Fibroblast of lung (primary cell): Measurements from ENCODE around the gene FADS2. TPM values are rescaled to one million over a fixed set of nuclear protein-coding genes. Genes with fewer than 3 reads are reported as not detected.

ENCODE experiments used
- DNase-seq, 2 donors: peaks; one replicate each; pipeline versions ENCODE4 v3.0.0 to v3.0.0-alpha.2; 2010; ENCODE audit warnings: low read depth in 2 of 2
- H2AFZ ChIP-seq: 2 replicates; pipeline ENCODE4 v1.5.1; 2012; ENCODE audit warnings: low read length, control low read depth, inconsistent platforms
- H3K27ac ChIP-seq: 2 replicates; pipeline ENCODE4 v1.5.1; 2011; ENCODE audit warnings: low read length, control low read depth; ENCODE audit not compliant: insufficient read depth
- H3K27me3 ChIP-seq: 2 replicates; pipeline ENCODE4 v1.5.1; 2011; ENCODE audit warnings: mild to moderate bottlenecking, low read length; ENCODE audit not compliant: control insufficient read depth, insufficient read depth
- H3K36me3 ChIP-seq: 2 replicates; pipeline ENCODE4 v1.5.1; 2011; ENCODE audit warnings: low read length; ENCODE audit not compliant: control insufficient read depth, insufficient read depth
- H3K4me1 ChIP-seq: 2 replicates; pipeline ENCODE4 v1.5.1; 2011; ENCODE audit warnings: low read length; ENCODE audit not compliant: control insufficient read depth, insufficient read depth; ENCODE audit errors: extremely low read depth
- H3K4me2 ChIP-seq: 2 replicates; pipeline ENCODE4 v1.5.1; 2011; ENCODE audit warnings: low read length, control low read depth; ENCODE audit not compliant: insufficient read depth; ENCODE audit errors: extremely low read depth
- H3K4me3 ChIP-seq, 4 experiments: fragments of 200-600 bp in 1 of 4; sonication (generic) in 1 of 4; replicated peaks in 1 of 4; 2 replicates each; pipeline ENCODE4 v1.5.1; 2011 to 2016; ENCODE audit warnings: low read length in 4 of 4, low read depth in 3 of 4, mild to moderate bottlenecking in 3 of 4, control low read depth in 2 of 4, inconsistent platforms in 1 of 4, mixed read lengths in 1 of 4; ENCODE audit not compliant: insufficient read depth in 1 of 4; ENCODE audit errors: control extremely low read depth in 1 of 4
- H3K79me2 ChIP-seq: 2 replicates; pipeline ENCODE4 v1.5.1; 2012; ENCODE audit warnings: mild to moderate bottlenecking, low read length, inconsistent platforms; ENCODE audit not compliant: control insufficient read depth, insufficient read depth
- H3K9ac ChIP-seq: 2 replicates; pipeline ENCODE4 v1.5.1; 2011; ENCODE audit warnings: mild to moderate bottlenecking, low read length, control low read depth; ENCODE audit not compliant: insufficient read depth
- H3K9me3 ChIP-seq: 2 replicates; pipeline ENCODE4 v1.5.1; 2012; ENCODE audit warnings: low read depth, low read length; ENCODE audit not compliant: control insufficient read depth, insufficient read depth
- H4K20me1 ChIP-seq: 2 replicates; pipeline ENCODE4 v1.5.1; 2011; ENCODE audit warnings: low read length; ENCODE audit not compliant: control insufficient read depth, insufficient read depth; ENCODE audit errors: extremely low read depth
- CTCF ChIP-seq, 2 donors: IDR thresholded peaks in 1 of 2; conservative IDR thresholded peaks in 1 of 2; 1 replicate in 1 of 2; 2 replicates in 1 of 2; pipeline ENCODE4 v1.5.1; 2011 to 2012; ENCODE audit warnings: low read length in 2 of 2, control low read depth in 1 of 2, inconsistent platforms in 1 of 2, low read depth in 1 of 2, mild to moderate bottlenecking in 1 of 2
- EZH2 ChIP-seq: IDR thresholded peaks from 2 replicates; pipeline ENCODE4 v1.5.1; 2012; ENCODE audit warnings: low read length, control low read depth, mild to moderate bottlenecking; ENCODE audit errors: missing control alignments
- polyA plus RNA-seq, 2 donors: library from polyadenylated mRNA; depleted of rRNA in 1 of 2; stranded (reverse) in 1 of 2; unstranded in 1 of 2; fragments of >200 nt; gene quantifications; 2 replicates each; pipeline ENCODE4 v1.2.1, GENCODE V29; 2011 to 2012; ENCODE audit warnings: missing spikeins in 1 of 2
- total RNA-seq: library from RNA; depleted of rRNA; stranded (reverse); fragments of >200 nt; gene quantifications from 2 replicates; pipeline ENCODE4 v1.2.1, GENCODE V29; 2014

FADS2 gene
- total and polyA plus RNA-seq, 2 donors (not counting 1 experiment from before 2014, with no cell fraction given): 418 to 932 TPM

GRCh38 chr11:61814247-61814957, 13.7 kb upstream of the FADS2 start:
- no peaks in the 10 kb centered on the region for H4K20me1 ChIP-seq
- H2AFZ ChIP-seq: peak overlapping the region; percentile 3
- peak overlapping the region; percentile 16 for H3K9ac ChIP-seq
- peaks cover 11% of the 10 kb centered on the region for H3K79me2 ChIP-seq
- H3K9me3 ChIP-seq: no peaks in the 10 kb centered on the region
- H3K4me2 ChIP-seq: peak overlapping the region; percentile 42
- peak overlapping the region; percentile 34 to 81 (median 68) for H3K4me3 ChIP-seq
- DNase-seq: peak; percentile 40 to 43
- peak overlapping the region; percentile 98 for H3K27ac ChIP-seq
- peaks cover 21% of the 10 kb centered on the region for H3K36me3 ChIP-seq
- TF ChIP-seq CTCF (conservative IDR thresholded peaks at IDR 0.05 in 1 of 2, IDR thresholded peaks at IDR 0.05 in 1 of 2; ENCODE audit: low read depth in 1 of 2, low read length in 2 of 2) (no peak), EZH2 (no peak)
- peaks cover 3% of the 10 kb centered on the region for H3K4me1 ChIP-seq
- H3K27me3 ChIP-seq: no peaks in the 10 kb centered on the region

GRCh38 chr11:61814958-61815789, 12.9 kb upstream of the FADS2 start:
- Histone ChIP-seq H3K27ac (peak overlapping the region; percentile 98), H3K36me3 (peaks cover 15% of the 10 kb centered on the region), H3K79me2 (peaks cover 11% of the 10 kb centered on the region), H2AFZ (peak overlapping the region; percentile 3), H3K4me2 (peak overlapping the region; percentile 42), H3K4me3 (peak overlapping the region; percentile 77 to 81 (median 79)), H4K20me1 (no peaks in the 10 kb centered on the region), H3K4me1 (peaks cover 4% of the 10 kb centered on the region), H3K9ac (peak overlapping the region; percentile 95), H3K27me3 (no peaks in the 10 kb centered on the region), H3K9me3 (no peaks in the 10 kb centered on the region)
- DNase-seq: peak; percentile 95 to 98
- TF ChIP-seq CTCF (conservative IDR thresholded peaks at IDR 0.05 in 1 of 2, IDR thresholded peaks at IDR 0.05 in 1 of 2; ENCODE audit: low read depth in 1 of 2, low read length in 2 of 2): no peak
- TF ChIP-seq EZH2: no peak
